SU-DHL-6 (cell line): ENCODE data around the gene RNU5D-1.

Experiments used
- H2AFZ ChIP-seq: fragments of 200-600 bp; sonication (generic); 2 replicates; pipeline ENCODE4 v1.6.1; 2014; ENCODE audit warnings: low read depth, mild to moderate bottlenecking, moderate library complexity, mixed read lengths, antibody characterized with exemption, low read length; ENCODE audit not compliant: severe bottlenecking
- H3F3A ChIP-seq: fragments of 200-600 bp; shearing (Covaris generic); 2 replicates; pipeline ENCODE4 v1.6.0; 2016; ENCODE audit warnings: antibody characterized with exemption, mild to moderate bottlenecking; ENCODE audit not compliant: insufficient read depth
- H3K27ac ChIP-seq: fragments of 200-600 bp; sonication (generic); 2 replicates; pipeline ENCODE4 v1.5.1; 2016; ENCODE audit warnings: low read depth, mild to moderate bottlenecking, low read length, moderate library complexity, mixed read lengths
- H3K27me3 ChIP-seq: fragments of 200-600 bp; sonication (generic), shearing (Covaris generic); 2 replicates; pipeline ENCODE4 v1.6.0; 2014; ENCODE audit warnings: mild to moderate bottlenecking, low read length
- H3K36me3 ChIP-seq: fragments of 200-600 bp; sonication (generic); 2 replicates; pipeline ENCODE4 v1.6.1; 2014; ENCODE audit warnings: mild to moderate bottlenecking, low read length, mixed read lengths
- H3K4me2 ChIP-seq: fragments of 300-600, 200-600 bp; shearing (Covaris generic), sonication (generic); 2 replicates; pipeline ENCODE4 v1.6.0; 2014; ENCODE audit warnings: low read length, low read depth, mild to moderate bottlenecking; ENCODE audit not compliant: poor library complexity, severe bottlenecking
- H3K4me3 ChIP-seq: fragments of 200-600 bp; sonication (generic); 2 replicates; pipeline ENCODE4 v1.5.1; 2014; ENCODE audit warnings: antibody characterized with exemption, low read length, mild to moderate bottlenecking, mixed read lengths; ENCODE audit not compliant: insufficient read depth, poor library complexity, severe bottlenecking
- H3K79me2 ChIP-seq: fragments of 200-600 bp; sonication (generic); 2 replicates; pipeline ENCODE4 v1.6.1; 2014; ENCODE audit warnings: mild to moderate bottlenecking, low read length, moderate library complexity; ENCODE audit not compliant: insufficient read depth
- H3K9ac ChIP-seq: fragments of 200-600 bp; sonication (generic); 2 replicates; pipeline ENCODE4 v1.7.0; 2014; ENCODE audit warnings: mild to moderate bottlenecking, low read length
- H3K9me2 ChIP-seq: fragments of 200-600 bp; sonication (generic); replicated peaks from 2 replicates; pipeline ENCODE4 v1.6.1; 2014; ENCODE audit warnings: low read length; ENCODE audit not compliant: insufficient read depth
- H3K9me3 ChIP-seq: fragments of 200-600 bp; sonication (generic); 2 replicates; pipeline ENCODE4 v1.6.1; 2014; ENCODE audit warnings: low read length, mixed read lengths; ENCODE audit not compliant: insufficient read depth
- H4K20me1 ChIP-seq: fragments of 200-600 bp; sonication (generic); 2 replicates; pipeline ENCODE4 v1.6.1; 2014; ENCODE audit warnings: low read depth, mild to moderate bottlenecking, antibody characterized with exemption, low read length, moderate library complexity, mixed read lengths
- EZH2phosphoT487 ChIP-seq: fragments of 200-600 bp; sonication (generic), shearing (Covaris generic); conservative IDR thresholded peaks from 2 replicates; pipeline ENCODE4 v1.6.1; 2018; ENCODE audit warnings: mild to moderate bottlenecking, antibody characterized with exemption, low read length, moderate library complexity, mixed read lengths
- TF ChIP-seq, protein P1 (sequence below): fragments of 200-600 bp; sonication (generic); IDR thresholded peaks from one replicate; pipeline ENCODE4 v1.5.1; 2017; ENCODE audit warnings: antibody characterized with exemption, mild to moderate bottlenecking, low read length, moderate library complexity; ENCODE audit not compliant: insufficient read depth, poor library complexity, severe bottlenecking

RNU5D-1 gene

GRCh38 chr1:44693900-44694299 lies 37.1 kb downstream of the RNU5D-1 start:
- H3K36me3 ChIP-seq: no peaks in the 10 kb centered on the region
- H3K9me3 ChIP-seq: no peaks in the 10 kb centered on the region
- TF ChIP-seq, protein P1, sequence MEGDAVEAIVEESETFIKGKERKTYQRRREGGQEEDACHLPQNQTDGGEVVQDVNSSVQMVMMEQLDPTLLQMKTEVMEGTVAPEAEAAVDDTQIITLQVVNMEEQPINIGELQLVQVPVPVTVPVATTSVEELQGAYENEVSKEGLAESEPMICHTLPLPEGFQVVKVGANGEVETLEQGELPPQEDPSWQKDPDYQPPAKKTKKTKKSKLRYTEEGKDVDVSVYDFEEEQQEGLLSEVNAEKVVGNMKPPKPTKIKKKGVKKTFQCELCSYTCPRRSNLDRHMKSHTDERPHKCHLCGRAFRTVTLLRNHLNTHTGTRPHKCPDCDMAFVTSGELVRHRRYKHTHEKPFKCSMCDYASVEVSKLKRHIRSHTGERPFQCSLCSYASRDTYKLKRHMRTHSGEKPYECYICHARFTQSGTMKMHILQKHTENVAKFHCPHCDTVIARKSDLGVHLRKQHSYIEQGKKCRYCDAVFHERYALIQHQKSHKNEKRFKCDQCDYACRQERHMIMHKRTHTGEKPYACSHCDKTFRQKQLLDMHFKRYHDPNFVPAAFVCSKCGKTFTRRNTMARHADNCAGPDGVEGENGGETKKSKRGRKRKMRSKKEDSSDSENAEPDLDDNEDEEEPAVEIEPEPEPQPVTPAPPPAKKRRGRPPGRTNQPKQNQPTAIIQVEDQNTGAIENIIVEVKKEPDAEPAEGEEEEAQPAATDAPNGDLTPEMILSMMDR: no peak
- no peak for TF ChIP-seq EZH2phosphoT487
- H3K27ac ChIP-seq: peak overlapping the region; percentile 69; the same call in 1 of the 2 replicates
- H3K4me2 ChIP-seq: no peak overlapping the region
- no peak overlapping the region for H3K4me3 ChIP-seq
- H4K20me1 ChIP-seq: no peaks in the 10 kb centered on the region
- no peak overlapping the region for H2AFZ ChIP-seq
- no peaks in the 10 kb centered on the region for H3K79me2 ChIP-seq
- no peak overlapping the region for H3K9ac ChIP-seq
- peaks cover 15% of the 10 kb centered on the region for H3F3A ChIP-seq
- no peaks in the 10 kb centered on the region for H3K9me2 ChIP-seq
- H3K27me3 ChIP-seq: no peaks in the 10 kb centered on the region

- Histone ChIP-seq H3K27ac (no peak overlapping the region; the same call in 1 of the 2 replicates), H3F3A (peaks cover 15% of the 10 kb centered on the region), H3K27me3 (no peaks in the 10 kb centered on the region), H3K36me3 (no peaks in the 10 kb centered on the region), H3K79me2 (no peaks in the 10 kb centered on the region), H3K4me2 (no peak overlapping the region), H3K9ac (no peak overlapping the region), H3K9me3 (no peaks in the 10 kb centered on the region), H2AFZ (no peak overlapping the region), H3K9me2 (no peaks in the 10 kb centered on the region), H4K20me1 (no peaks in the 10 kb centered on the region), H3K4me3 (no peak overlapping the region)
- no peak for TF ChIP-seq EZH2phosphoT487
- TF ChIP-seq, protein P1: no peak
Observed at GRCh38 chr1:44693159-44693558, 37.8 kb downstream of the RNU5D-1 start.

DNA sequence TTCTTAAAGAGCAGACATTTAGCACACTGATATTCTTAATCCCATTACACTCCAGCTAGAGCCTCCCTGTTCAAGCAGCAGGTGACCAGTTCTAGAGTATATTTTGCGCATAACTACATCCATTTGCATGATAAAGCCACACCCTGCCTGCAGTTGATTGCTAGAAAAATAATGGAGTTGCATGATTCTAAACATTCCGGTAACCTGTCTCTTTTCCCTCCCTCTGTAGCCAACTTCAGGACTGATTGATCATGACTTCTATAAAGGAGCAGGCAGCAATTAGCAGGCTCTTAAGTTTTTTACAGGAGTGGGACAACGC lies 41.6 kb downstream of the RNU5D-1 start:
- TF ChIP-seq EZH2phosphoT487: no peak
- TF ChIP-seq, protein P1: no peak
- H3K4me2 ChIP-seq: no peak overlapping the region

More for the DNA sequence above, 41.6 kb downstream of the RNU5D-1 start:
- no peaks in the 10 kb centered on the region for H3K79me2 ChIP-seq
- H3K36me3 ChIP-seq: no peaks in the 10 kb centered on the region
- no peaks in the 10 kb centered on the region for H3K9me3 ChIP-seq
- H3K27ac ChIP-seq: no peak overlapping the region
- H2AFZ ChIP-seq: no peak overlapping the region
- no peaks in the 10 kb centered on the region for H4K20me1 ChIP-seq
- H3F3A ChIP-seq: 0 out of 2 replicates have a peak, but pooled peaks cover 5% of the 10 kb centered on the region
- no peak overlapping the region for H3K9ac ChIP-seq
- no peaks in the 10 kb centered on the region for H3K27me3 ChIP-seq
- no peak overlapping the region for H3K4me3 ChIP-seq
- no peaks in the 10 kb centered on the region for H3K9me2 ChIP-seq
